ENCODE results near the gene SWAP70.
"Not testable (repeated sequence)": the region's sequence is repeated elsewhere in the genome, so short reads cannot be mapped to it uniquely, and the experiment has no call there.

The SWAP70 gene

DNA sequence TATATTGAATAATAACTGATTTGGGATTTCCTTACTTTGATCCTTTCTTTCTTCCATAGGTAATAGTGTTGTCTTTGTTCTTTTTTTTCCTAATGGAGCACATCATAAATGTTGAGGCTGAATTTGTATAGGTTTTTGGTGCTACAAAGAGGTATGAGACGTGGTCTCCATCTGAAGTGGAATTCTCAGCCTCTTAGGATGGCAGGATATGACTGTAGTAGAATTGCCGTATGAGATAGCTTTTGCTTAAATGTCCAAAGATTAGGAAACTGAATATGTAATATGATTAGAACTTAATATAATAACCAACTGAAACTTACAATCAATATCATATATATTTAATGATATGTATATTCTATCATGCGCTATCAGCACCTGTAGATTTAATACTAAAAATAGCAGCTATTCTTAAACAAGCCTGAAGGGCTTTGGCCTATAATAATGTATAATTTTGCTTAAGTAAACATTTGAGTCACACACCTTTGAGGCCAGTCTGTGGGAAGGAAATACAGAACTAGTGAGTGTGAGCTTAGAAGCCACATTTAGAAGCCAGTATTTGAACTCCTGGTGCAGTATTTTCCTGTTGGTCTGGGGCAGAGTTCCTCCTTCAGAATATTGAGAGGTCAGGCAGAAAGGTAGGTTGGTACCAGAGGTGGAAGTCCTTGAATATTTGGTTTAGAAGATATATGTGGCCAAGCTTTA, 62.6 kb downstream of the SWAP70 start:
- no peak for DNase-seq

DNA sequence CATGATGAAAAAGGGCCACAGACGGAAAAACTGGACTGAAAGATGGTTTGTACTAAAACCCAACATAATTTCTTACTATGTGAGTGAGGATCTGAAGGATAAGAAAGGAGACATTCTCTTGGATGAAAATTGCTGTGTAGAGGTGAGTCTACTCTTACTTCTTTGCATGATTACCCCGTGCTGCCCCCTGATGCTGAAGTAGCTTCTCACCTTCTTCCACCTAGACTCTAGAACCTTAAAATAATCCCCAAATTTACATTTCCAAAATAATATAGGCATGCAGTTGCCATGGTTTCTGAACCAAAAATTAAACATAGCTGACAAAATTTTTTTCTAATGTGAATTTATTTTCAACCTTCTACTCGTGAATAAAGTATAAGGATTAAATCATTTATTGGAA, 64.2 kb downstream of the SWAP70 start:
- no peak for DNase-seq

DNA sequence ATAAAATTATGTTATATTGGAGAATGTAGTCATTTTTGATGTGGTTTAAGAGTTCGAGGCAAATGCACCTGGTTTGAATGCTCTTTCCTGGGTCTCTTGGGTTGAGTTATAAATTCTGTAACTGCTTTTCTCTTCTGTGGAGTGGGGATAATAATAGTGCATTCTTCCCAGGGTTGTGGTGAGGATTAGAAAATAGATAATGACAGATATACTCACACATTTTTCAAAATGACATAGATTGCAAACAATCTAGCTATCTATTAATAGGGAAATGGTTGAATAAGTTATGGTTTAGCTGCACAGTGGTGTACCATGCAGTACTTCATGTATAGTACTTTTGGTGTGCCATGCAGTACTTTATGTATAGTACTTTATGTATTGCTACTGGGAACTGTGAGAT, 67.4 kb downstream of the SWAP70 start:
- no peak for DNase-seq

DNA sequence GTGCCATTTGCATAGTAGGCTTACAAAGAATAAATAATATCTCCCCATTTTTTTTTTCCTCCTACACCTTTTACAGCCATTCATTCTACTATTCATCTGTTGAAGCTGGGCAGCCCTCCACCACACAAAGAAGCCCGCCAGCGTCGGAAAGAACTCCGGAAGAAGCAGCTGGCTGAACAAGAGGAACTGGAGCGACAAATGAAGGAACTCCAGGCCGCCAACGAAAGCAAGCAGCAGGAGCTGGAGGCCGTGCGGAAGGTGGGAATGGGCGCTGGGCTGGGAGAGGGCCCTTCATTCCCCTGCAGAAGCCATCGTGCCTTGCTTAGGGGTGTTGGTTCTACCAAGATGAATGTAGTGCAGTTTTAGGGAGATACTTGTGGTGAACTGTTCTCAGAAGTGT, 68.6 kb downstream of the SWAP70 start:
- no peak for DNase-seq

DNA sequence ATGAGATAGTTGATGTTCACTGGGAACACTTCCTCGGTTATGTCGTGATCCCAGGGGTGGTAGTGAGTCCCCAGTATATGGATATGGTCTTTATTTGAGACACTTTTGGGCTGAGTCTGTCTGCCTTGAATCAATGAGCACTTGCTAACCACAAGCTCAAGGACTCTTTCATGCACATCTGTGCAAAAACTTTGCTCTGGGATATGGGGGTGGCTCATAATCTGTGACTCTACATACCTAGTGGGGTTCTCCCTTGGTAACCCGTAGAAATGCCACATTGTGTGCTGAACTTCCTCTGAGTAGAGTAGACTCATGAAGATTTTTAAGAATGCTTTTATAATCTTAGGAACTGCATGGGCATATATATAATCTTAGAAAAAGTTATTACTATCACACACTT, 69.3 kb downstream of the SWAP70 start:
- DNase-seq: no peak

DNA sequence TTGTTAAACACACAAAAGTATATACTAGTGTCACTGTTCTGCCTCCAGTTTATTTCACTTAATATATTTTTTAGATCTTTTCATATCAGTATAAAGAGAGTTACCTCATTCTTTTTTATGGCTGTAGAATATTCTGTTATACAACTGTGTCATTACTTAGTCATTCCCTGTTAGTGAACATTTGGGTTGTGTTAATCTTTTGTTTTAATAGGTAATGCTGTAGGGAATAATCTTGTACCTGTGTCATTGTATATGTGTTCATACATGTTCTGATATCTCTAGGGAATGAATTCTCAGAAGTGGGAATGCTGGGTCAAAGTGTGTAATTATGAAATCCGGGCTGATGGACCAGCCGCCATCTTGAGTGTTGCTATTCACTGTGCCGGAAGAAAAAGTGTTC, 71.4 kb downstream of the SWAP70 start:
- DNase-seq: no peak

DNA sequence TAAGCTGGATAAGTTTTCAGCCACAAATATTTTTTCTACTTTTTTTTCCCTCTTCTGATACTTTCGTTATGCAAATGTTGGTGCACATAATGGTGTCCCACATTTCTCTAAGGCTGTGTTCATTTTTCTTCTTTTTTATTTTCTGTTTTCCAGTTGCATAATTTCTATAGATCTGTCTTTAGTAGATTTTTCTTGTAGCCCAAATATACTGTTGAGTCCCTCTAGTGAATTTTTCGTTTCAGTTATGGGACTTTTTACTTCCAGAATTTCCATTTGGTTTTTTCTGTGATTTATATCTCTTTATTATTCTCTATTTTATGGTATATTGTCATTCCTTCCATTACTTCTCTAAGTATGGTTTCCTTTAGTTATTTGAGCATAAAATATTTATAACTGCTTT, 72.0 kb downstream of the SWAP70 start:
- DNase-seq: no peak

DNA sequence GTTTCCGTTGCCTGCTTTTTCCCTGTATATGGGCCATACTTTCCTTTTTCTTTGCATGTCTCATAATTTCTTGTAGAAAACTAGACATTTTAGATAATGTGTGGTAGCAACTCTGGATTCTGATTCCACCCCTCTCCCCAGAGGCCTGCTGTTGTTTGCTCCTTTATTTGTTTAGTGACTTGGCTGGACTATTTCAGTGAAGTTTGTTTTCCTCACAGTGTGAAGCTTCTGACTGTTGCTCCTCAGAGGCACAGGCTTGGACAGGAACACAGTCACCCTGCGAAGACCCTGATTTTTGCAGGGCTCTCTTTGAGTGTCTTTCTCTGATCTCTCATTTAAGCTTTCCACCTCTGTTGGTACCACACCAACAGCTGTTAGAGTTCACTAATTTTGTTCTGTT, 72.5 kb downstream of the SWAP70 start:
- DNase-seq: no peak

DNA sequence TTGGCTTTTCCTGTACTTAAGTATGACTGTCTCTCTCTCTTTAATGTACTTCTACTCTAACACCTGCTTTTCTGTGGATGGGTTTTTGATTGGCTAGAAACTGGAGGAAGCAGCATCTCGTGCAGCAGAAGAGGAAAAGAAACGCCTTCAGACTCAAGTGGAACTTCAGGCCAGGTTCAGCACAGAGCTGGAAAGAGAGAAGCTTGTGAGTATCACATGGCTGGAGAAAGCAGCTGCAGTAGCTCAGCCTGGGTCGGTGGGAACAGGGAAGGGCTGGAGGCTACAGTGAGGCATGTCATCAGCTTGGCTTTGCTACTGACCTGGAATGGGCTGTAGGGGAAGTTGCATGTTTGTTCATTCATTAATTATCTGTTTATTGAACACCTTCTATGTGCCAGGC, 74.2 kb downstream of the SWAP70 start:
- DNase-seq: no peak

DNA sequence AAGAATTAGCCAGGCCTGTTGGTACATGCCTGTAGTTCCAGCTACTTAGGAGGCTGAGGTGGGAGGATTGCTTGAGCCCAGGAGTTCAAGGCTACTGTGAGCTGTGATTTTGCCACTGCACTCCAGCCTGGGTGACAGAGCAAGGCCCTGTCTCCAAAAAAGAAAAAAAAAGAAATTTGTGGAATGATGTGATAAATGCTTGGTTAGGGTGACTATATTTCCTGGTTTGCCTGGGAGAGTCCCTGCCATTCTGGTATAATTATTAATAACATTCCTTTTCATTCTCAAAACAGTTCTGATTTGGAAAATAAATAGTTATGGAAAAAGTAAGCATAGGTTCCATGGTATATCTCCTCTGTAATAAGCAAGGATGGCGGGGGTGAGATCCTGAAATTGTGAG, 74.8 kb downstream of the SWAP70 start:
- DNase-seq: no peak

DNA sequence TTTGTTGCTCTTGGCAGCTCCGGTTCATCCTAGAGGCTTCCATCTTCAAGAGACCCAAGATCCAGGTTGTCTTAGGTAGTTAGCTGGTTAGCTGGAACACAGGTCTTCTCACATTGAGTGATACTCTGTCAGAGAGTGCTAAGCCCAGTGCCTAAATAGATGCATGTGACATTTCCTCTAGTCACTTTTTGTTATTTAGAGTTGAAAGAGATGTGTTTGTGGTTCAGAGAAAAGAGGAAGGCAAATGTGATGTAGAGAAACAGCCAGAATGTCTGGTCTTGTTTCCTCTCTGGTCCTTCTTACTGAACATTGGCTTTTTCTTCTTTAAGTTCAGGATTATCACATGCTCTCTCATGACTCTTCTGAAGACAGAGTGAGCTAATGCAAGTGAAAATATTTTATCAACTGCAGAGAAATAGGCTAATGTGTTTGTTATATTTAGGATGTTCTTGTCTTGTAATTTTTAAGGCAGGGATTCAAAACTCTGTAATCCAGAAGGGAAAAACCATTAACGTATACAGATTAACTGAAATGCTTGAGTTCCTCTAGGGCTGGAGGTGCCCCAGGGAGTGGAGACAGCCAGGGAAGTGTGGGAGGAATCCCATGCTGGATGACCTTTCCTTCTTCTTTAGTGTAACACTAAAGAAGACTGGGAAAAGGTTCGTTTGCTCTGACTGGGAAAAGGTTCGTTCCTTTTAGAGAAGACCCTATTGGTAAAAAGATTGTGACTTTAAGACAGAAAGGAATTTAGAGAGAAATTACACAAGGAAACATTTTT, 75.4 kb downstream of the SWAP70 start:
- DNase-seq: no peak

DNA sequence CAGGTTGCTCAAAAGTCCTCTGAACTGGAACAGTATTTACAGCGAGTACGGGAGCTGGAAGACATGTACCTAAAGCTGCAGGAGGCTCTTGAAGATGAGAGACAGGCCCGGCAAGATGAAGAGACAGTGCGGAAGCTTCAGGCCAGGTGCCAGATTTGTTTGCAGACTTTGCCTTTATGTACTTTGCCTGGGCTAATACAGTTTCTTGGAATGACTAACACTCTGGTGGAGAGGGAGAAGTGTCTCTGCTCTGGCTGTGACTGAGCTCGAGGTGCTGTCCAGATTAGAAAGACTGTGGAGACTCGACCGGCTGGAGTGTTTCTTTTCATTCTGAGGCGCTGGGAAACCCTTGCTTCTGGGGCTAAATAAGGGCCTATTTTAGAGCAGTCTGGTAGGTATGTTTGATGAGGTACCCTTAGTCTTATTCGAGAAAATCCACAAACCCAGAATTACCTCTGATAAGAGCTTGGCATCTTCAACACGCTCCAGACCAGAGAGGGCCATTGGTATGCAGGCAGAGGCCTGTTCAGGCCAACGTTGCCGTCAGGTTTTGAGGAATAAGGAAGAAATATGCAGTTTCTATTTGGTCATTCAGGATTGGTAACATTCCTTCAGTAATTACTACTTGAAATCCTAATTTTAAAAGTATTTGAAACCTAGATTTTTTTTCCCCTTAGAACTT, 76.5 kb downstream of the SWAP70 start:
- no peak for DNase-seq

DNA sequence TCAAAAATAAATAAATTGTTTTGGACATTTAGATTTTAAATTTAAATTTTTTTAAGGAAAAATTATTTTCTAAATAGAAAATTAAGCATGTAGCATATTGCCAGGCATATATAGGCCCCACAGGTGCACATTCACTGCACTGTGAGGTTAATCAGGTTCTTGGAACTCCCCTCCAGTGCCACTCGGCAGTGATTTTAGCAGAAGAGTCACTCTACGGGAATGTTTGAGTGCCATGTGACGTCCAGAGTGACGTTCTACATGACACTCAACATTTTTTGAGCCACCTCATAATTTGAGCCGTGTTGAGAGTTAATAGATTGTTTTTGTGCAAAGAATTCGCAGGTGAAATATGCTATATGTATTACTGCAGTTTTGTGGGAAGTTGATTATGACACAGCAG, 77.4 kb downstream of the SWAP70 start:
- no peak for DNase-seq

DNA sequence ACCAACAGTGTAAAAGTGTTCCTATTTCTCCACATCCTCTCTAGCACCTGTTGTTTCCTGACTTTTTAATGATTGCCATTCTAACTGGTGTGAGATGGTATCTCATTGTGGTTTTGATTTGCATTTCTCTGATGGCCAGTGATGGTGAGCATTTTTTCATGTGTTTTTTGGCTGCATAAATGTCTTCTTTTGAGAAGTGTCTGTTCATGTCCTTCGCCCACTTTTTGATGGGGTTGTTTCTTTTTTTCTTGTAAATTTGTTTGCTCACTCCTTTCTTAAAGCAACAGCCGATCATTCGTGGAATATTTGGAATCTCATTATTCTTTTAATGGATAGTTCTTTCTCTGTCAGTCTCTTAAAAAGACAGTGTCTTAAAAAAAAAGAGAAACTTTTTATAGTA, 79.6 kb downstream of the SWAP70 start:
- DNase-seq: not testable (repeated sequence)

DNA sequence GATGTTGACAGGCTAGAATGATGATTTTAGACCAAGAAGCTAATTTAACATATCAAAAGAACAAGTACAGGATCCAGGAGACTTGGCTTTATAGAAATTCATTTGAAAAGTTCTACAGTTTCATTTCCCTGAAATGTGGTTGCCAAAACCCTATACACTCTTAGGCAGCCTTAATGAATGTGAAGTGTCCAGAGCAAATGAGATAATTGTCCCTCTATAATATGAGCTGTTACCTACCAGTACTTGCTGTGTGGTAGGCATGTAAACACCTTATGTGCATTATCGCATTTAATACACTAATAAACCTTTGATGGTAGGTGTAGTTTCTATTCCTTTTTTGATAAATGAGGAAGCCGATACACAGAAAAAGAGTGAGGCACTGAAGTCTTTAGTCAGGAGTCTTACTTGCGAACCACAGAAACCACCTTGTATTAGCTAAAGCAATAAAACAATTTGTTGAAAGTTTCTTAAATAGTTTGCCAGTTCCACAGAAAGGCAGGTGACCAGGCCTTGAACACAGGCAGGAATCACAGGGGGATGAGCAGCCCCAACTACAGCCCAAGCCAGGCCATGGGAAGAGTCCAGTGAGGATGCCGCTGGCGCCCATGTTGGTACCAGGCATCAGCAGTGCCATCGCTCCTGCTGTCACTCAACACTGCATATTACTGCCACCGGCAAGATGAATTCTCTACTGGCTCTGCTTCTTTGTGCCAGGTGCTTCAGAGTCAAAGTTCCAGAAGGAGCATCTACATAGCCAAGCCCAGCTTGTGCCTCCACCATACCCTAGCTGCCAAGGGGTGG, 81.7 kb downstream of the SWAP70 start:
- DNase-seq: no peak

DNA sequence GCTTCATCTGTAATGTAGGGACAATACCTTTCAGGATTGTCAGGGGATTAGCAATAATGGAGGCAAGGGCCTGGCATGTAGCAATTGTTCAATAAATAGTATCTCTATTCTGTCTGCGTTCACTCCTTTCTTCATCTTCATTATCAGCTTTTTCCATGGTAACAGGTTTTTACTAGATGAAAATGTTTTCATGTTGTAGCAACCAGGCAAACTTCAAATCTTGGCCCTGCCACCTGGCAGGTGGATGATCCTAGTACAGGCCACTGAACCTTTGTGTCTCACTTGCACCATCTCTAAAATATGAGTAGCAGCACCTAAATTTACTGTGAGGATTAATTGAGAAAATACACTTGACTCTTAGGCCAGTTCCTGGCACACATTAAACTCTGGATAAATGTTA, 83.4 kb downstream of the SWAP70 start:
- no peak for DNase-seq

DNA sequence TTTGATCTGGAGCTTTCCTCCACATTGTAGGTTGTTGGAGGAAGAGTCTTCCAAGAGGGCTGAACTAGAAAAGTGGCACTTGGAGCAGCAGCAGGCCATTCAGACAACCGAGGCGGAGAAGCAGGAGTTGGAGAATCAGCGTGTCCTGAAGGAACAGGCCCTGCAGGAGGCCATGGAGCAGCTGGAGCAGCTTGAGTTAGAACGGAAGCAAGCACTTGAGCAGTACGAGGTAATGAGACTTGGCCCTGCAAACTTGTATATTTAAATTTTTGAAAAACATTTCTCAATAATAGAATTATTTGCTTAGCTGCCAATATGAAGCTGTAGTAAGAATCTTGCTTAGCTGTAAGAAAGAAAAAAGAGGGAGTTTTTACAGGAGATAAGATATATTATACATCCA, 84.0 kb downstream of the SWAP70 start:
- DNase-seq: no peak

DNA sequence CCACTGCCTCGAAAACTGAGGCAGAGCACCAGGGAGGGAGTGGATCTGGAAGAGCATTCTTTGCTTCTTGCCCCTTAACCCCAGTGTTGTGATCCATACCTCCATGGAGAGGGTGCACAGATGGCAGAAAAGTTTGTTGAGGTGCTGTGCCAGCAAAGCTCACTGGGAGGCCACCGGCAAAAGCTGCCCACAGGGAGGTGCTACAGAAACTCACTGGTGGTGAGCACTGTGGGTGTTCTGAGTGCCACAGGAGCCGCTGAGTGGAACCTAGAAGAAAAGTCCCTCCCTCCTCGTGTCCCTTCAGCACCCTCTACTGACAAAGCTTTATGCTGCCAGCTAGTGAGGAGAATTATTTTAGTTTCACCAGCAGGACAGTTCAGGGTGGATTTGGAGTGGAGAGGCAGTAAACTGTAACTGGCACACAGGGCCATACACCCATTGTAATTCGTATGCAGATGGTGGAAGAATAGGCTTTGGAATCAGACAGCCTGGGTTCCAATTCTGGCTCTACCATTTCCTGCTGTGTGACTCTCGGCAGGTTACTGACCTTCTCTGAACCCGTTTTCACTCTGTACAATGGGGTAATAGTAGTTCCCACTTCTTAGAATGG, 84.6 kb downstream of the SWAP70 start:
- peak; percentile 37 for DNase-seq

DNA sequence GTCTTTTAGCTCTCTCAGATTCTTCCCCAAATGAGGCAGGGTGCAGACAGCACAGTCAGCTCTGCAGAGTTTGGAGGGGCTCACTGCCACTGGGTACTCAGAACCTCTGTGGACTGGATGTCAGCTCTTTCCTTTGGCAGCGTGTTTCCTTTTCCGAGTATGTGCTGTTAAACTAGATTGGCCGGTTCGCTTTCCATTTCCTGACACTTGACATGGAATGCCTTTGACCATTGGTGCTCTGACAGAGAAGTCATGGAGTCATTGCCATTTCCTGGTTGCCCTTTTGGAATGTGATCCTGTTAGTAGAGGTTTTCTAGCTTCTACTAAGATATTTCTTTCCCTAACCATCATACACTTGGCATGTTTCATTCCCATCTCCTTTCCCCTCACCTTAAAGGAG, 86.7 kb downstream of the SWAP70 start:
- no peak for DNase-seq

DNA sequence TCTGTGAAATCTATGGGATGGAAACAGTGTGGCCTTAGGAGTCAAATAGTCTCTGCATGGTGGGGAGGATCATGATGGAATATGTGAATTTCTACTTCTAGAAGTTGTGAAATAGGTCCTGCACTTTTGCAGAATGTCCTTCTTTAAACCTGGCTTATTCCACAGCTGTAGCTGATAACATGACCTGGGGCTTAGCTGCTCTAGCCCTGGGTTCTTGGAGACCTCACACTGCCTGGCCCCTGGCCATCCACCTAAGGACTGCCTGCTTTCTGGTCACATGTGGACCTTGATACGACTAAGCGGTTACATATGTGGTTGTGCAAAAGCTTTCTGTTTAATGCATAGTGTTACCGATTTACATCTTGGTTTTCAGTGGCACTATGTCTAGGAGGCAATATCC, 88.2 kb downstream of the SWAP70 start:
- DNase-seq: no peak

DNA sequence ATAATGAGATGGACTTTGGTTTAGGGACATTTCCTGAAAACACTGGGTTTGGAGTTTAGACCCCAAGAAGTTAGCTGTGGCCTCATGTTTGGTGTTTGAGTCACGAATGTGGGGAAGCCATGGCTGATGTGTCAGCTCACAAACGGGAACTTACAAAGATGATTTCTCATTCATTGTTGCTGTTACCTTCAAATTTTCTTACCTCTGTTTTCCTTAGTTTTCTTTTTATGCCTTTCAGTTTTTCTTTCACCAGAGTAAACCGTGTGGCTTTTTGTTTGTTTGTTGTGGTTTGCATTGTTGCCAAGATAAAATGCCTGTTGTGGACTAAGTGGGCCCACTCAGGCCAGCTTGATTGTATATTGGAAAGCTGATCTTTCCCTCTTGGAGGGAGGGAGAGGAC, 89.1 kb downstream of the SWAP70 start:
- DNase-seq: no peak

DNA sequence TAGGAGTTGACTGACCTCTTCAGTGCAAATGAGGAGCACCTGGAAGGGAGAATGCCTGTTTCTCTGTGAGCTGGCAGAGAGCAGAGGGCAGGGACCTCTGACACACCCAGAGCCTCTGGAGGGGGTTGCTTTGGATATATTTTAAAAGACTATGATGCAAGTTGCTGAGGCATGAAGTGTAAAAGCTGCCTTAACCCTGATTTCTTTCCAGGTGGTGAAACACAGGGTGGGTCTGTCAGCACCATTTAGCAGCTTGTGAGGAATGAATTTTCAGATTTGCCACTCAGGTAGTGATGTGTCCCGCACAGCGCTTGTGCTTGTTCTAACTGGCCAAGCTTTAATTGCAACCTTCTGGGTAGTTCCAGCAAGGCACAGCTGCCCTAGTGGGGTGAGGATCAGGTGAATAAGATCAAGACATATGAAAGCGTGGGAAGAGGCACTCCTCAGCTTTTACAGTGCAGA, 90.2 kb downstream of the SWAP70 start:
- DNase-seq: no peak
